CD4-positive, alpha-beta T cell treated with Interferon alpha-2 for 1 hour (primary cell): ENCODE results near the gene IQCN.
A peak's percentile ranks its signal among the peaks of the same experiment; 100 is the strongest.

Source experiments
- DNase-seq, 2 donors: peaks; one replicate each; pipeline ENCODE4 v3.0.0-alpha.2; 2020 to 2022

IQCN gene

DNA sequence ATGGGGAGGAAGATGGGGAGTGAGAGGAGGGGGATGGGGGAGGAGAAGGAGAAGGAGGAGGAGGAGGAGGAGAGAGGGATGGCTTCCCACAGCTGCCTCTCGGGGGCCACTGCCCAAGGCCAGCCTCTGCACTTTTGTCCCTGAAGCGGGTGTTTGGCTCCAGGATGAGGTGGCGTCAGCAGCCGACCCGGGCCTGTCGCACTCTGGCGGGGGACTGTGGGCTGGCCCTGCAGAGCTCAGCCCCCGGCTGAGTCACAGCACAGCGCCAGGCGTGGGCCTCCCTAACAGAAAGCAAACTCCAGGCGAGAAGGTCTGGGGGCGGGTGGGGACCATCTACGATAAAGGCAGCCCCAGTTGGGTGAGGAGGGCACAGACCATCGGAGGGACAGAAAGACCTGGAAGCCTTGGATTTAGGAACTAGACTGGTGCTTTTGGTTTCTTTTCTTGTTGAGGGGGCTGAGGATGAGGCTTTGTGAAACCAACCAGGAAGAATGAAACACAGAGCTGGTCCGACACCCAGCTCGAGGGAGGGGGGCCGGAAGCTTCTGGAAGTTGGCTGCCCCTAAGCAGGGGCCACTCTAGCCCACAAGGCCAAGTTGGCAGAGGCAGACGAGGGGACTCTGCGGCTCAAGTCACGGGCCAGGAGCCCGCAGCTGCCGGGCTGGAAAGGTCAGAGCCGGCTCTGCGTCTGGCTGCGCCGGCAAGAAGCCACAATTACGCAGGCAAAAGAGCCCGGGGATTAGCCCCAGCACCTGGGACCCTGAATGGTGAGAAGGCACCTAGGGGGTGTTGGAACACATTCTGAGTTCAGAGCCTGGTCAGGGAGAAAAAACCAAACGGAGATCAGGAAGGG, 30.4 kb upstream of the IQCN start:
- peak; percentile 81 to 85 for DNase-seq

DNA sequence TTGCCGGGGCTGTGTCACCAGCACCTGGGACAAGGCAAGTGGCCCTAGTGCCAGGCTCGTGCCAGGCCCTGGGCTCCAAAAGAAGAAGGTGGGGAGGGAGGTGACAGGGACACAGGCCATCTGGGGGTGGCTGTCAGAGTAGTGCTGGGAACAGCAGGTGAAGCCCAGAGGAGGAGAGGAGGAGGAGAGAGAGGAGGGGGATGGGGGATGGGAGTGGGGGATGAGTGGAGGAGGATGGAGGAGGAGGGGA, 29.9 kb upstream of the IQCN start:
- no peak for DNase-seq

DNA sequence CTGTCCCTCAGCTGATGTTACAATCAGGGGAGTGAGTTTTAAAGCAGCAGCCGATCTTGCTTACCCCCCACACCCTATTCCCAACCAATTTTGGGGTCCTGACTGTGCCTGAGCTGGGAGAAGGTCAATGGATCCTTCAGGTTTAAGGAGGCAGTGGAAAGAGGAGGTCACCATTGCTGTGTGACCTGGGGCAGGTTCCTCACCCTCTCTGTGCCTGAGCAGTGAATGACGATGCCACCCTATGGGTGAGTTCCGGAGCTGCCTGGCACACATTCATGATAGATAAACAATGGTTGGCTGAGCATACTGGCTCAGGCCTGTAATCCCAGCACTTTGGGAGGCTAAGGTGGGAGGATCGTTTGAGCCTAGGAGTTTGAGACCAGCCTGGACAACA, 27.5 kb upstream of the IQCN start:
- DNase-seq: no peak

DNA sequence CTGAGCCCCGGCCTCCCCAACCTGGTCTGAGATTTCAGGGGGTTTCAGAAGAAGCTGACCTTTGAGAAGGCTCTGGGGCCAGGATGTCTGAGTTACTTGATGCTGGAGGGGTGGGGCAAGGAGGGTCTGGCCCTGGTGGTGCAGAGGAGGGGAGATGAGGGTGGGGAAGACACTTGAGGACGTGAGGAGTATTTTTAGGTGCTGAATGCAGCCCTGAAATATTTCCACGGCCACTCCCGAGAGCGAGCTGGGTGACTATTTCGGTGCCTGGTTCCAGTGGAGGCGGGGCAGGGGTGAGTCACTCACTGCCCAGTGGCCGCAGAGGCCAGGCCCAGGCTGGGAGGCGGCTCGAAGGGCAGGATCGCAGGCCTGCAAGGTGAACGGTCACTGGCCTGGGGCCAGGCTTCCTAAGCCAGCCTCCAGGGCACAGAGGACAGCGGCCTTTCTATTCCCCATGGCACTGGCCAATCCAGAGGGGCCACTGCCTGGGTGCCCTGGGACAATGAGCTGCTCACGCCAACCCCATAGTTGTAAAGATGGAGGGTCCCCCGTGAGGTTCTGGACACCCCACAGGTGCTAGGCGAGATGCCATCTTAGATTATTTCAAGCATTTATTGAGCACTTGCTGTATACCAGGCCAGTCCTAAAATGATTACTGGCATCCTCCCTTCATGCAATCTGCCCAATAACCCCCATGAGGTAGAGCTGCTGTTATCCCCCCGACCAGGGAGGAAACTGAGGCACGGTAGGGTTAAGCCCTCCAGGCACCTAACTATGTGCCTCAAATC, 26.9 kb upstream of the IQCN start:
- DNase-seq: no peak

DNA sequence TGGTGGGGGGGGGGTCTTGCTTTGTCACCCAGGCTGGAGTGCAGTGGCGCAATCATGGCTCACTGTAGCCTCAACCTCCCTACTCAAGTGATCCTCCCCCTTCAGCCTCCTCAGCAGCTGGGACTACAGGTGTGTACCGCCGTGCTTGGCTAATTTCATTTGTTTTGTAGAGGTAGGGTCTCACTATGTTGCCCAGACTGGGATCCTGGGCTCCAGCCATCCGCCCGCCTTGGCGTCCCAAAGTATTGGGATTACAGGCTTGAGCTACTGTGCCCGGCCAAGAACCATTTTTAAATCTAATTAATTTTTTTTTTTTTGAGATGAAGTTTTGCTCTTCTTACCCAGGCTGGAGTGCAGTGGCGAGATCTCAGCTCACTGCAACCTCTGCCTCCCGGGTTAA, 25.4 kb upstream of the IQCN start:
- no peak for DNase-seq

DNA sequence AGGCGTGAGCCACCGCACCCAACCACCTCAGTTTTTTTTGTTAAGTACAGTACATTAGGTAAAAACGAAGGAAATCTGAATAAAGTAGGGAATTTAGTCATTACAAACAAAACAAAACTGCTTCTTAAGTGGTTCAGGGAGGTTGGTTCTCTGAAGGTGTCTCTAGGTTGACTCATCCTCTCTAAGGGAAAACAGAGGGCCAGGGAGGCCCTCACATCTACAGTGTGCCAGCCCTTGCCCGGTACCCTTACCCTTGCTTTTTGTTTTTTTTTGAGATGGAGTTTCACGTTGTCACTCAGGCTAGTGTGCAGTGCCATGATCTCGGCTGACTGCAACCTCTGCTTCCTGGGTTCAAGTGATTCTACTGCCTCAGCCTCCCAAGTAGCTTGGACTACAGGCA, 24.3 kb upstream of the IQCN start:
- no peak for DNase-seq

DNA sequence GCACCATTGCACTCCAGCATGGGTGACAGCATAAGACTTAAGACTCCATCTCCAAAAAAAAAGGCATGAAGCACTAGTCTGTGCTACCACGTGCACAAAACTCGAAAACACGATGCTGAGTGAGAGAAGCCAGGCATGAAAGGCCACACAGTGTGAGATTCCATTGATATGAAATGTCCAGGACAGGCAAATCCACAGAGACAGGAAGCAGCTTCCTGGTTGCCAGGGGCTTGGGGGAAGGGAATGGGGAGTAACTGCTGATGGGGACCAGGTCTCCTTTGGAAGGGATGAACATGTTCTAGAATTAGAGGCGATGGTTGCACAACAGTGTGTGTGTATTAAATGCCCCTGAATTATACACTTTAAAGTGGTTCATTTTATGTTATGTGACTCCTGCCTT, 23.1 kb upstream of the IQCN start:
- DNase-seq: no peak

DNA sequence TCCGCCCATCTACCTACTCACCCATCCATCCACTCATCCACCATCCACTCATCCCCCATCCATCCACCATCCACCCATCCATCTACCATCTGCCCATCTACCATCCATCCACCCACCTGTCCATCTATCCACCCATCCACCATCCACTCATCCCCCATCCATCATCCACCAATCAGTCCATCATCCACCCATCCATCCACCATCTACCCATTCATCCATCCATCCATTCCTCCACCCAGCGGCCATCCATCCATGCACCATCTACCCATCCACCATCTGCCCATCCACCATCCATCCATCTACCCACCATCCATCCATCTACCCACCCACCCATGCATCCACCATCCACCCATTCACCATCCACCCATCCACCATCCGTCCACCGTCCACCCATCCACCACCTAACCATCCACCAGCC, 20.8 kb upstream of the IQCN start:
- DNase-seq: no peak

DNA sequence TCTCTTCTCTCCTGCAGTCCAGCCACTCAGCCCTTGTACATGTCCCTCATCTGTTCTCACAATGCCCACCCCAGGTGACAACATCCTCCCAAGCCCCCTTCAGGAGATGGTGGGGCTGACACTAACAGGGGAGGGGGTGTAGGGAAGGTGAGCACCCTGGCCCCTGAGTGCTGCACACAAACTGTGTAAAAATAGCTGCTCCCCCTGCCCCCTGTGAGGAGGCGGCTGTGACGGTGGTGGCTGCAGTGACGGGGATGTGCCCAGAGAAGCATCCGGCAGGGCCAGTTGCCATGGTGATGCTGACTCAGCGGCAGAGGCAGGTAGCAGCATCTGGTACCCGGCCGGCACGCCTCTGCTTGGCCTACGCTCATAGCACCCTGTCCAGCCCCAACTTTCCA, 20.2 kb upstream of the IQCN start:
- DNase-seq: peak; percentile 92 to 94

DNA sequence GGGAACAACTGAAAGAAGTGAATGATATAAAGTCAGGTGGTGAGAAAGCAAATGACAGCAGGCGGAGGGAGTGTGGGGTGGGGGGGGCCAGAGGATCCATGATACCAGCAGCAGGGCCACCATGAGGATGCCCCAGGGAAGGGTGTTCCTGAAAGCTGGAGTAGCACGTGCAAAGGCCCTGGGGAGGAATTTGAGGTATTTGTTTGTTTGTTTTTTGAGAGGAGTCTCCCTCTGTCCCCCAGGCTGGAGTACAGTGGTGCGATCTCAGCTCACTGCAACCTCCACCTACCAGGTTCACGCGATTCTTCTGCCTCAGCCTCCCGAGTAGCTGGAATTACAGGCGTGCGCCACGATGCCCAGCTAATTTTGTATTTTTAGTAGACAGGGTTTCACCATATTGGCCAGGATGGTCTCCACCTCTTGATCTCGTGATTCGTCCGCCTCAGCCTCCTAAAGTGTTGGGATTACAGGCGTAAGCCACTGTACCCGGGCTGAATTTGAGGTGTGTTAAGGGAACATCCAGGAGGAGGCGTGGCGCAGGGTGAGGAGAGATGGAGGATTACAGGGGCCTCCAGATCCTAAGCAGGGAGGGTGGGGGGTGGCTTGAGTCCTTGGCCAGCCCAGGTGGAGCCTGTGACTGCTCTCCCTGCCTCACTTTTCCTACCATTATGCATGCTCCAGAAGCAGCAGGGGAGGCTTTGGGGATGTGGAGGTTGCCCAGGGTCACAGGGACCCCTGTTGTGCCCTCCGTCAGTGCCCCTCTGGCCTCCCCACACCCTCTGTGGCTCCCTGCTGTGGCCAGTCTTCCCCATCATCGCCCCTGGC, 19.6 kb upstream of the IQCN start:
- no peak for DNase-seq

DNA sequence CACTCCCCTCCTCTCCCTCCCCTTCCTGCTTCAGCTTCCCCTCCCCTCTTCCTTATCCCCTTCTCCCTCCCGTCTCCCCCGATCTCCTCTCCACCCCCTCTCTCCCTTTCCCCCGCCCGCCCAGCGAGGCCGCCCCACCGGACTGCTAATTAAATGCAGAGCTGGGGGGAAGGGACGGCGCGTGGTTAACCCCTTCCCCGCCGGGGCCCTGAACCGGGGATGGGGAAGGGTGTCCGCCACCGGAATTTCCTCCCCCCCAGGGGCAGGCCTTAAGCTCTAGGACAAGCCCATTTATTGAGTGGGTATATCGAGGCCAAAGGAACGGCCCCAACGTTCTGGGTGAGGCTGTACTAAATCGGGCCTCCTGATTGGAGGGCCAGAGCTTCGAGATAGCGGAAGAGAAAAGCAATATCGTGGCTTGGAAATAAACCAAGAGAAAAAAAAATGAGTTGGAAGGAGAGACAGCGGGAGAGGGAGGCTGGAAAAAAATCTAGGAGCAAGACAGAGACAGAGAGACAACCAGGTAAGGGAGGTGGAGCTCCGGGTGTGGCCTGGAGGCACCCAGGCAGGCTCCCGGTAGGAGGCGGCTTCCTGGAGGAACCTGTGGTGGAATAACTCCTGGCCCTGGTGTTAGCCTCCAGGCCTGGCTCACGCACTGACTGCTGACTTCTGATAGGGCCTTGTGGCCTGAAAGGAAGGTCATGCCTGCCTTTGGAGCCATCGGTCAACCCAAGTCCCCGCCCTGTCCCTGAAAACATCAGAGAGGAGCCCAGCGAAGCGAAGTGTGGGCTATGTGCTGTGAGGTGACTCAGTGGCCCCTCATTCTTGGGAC, 18.8 kb upstream of the IQCN start:
- DNase-seq: peak; percentile 40 to 61

DNA sequence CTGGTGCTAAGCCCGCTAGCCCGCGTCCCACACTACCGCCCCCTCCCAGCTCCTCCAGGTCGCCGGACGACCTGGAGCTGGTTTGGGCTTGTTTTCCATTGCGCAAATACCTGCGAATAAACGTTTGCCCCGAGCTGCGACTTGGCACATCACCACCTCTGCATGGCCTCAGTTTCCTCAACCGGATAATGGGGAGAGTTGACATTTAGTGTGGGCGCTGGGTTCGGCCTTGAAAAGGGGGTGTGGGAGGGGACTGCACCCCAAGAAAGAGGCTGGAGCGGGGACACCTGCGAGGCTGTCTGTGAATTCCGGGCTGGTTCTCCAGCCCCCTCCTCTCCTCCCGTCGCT, 18.2 kb upstream of the IQCN start:
- peak in 1 of 2 donors; percentile 42 for DNase-seq

DNA sequence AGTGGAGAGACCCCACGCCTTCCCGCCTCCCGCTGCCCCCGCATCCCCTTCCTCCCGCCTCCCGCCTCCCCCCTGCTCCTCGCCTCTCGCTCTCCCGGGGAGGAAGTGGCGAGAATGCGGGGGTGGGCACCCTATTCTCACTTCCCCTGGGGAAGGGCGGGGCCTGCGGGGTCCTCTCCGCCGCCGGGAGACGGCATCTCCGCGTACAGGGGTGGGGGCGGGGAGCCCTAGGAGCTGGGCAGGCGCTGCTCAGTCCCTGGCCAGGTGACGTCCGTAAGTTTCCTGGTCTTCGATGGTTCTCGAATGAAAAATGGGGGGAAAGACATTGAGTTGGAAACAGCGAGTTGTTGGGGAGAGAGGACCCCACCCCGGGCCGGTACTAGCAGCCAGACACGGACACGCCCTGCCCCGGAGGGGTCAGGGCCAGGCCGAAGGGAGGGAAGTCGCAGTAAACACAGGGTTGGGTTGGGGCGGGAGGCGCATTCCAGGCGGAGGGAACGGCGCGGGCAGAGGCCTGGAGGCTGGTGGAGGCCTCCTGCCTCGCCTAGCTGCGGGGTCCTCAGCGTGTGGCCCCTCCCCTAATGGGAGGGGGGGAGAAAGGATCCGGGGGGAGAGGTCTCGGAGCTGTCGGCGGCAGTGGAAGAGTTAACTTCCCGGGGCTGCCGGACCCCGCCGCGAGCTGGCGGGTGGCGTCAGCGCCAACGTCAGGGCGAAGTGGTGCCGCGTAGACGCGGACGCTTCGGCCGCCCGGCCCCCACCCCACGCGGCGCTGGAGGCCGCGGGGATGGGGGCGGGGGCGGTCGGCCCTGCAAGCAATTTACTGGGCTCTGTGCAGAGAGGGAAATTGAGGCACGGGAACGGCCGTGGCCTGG, 17.6 kb upstream of the IQCN start:
- peak; percentile 85 to 87 for DNase-seq

DNA sequence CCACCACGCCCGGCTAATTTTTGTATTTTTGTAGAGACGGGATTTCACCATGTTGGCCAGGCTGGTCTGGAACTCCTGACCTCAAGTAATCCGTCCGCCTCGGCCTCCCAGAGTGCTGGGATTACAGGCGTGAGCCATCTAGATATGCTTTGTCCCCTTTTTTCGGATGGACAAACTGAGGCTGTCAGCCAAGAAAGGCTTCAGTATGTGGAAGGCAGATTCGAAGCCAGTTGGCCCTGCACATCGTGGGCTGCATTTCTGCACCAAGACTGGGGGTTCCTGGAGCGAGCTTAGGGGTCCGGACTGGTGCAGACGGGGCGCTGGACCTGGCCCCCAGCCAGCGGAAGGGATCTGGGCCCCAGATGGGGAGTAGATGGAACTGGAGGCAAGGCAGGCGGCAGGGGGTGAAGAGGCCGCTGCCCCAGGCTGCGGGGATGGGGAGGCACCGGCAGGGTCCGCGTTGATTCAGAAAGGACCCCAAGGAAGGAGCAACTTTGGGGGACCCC, 16.8 kb upstream of the IQCN start:
- peak; percentile 13 to 43 for DNase-seq

DNA sequence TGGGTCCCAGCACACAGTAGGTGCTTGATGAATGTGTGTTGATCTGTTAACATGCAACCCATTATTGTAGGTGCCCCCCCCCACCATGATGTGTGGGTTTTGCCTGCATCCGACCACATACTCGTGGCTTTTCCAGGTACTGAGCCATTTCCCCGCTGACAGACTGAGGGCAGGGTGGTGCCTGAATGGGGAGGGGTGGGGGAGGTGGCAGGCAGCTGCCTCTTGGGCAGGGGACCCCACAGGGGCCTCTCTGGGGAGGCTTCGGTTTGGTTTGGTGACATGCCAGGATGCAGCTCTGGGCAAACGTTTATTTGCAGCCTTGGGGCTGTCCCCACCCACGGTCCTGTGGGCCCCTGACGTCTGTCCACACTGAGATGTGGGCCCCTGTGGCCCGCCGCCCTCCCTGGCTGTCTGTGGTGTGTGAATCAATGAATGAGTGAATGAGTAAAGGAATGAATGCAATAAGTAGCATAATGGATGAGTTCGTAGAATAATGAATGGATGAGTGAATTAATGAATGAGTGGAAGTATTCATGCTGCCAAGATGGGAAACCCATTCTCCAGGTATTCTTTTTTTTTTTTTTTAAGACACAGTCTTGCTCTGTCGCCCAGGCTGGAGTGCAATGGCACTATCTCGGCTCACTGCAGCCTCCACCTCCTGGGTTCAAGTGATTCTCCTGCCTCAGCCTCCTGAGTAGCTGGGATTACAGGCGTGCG, 16.2 kb upstream of the IQCN start:
- DNase-seq: peak; percentile 92 to 95

DNA sequence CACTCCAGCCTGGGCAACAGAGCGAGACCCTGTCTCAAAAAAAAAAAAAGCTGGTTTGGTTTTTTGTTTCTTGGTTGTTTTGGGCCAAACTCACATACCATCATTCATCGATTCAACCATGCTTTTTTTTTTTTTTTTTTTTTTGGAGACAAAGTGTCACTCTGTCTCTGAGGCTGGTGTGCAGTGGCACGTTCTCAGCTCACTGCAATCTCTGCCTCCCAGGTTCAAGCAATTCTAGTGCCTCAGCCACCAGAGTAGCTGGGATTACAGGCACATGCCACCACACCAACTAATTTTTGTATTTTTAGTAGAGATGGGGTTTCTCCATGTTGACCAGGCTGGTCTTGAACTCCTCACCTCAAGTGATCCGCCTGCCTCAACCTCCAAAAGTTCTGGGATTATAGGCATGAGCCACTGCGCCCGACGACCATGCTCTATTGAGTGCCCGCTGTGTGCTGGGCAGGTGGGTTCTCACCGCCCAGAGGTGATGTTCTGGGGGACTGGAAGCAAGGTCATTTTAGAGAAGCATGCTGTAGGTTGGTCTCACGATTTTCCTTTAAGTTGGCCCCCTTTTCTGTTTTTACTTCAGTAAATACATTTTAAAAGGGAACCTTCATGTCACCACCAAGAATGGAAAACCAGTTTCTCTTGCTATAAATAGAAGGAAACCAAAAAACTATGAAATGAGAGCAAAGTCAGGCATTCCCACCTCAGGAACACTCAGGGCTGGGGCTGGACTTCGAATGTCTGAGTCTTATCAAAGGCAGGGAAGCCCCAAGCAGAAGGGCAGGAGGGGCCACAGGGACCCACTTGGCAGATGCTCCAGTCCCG, 15.4 kb upstream of the IQCN start:
- peak in 1 of 2 donors; percentile 15 for DNase-seq

DNA sequence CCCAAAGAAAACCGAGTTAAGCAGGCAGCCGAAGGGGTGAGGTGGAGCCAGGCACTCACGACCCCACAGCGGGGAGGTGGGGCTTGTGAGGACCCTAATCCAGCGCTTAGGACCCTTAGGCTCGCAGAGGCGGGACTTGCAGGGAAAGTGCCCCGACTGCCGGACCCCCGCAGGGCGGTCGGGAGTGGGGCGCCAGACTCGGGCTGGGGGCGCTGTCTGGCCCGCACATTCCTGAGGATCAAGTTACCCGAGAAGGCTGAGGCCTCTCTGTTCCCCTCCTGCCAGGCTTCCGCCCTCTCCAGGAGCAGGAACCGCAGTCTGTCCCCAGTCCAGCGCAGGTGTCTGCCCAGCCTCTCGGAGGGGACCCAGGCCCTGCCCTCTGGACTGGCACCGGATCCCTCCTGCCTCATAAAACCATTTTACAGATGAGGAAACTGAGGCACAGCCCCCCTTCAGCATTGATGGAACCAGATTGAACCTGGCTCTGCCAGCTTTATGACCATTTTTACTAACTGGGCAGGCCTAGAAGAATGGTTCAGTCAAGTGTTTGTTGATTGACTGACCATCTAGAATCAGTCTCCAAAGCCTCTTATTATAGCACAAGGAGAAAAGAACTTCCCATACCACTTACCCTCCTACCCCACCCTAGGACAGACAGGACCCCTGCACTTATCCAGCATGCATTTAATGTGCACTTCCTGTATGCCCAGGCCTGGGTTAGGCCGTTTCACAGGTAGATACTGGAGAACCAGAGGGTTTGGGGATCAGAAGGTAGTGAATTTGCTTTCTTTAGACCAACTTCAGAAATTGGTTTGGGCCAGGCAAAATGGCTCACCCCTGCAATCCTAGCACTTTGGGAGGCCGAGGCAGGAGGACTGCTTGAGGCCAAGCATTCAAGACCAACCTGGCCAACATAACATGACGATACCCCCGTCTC, 13.9 kb upstream of the IQCN start:
- no peak for DNase-seq

DNA sequence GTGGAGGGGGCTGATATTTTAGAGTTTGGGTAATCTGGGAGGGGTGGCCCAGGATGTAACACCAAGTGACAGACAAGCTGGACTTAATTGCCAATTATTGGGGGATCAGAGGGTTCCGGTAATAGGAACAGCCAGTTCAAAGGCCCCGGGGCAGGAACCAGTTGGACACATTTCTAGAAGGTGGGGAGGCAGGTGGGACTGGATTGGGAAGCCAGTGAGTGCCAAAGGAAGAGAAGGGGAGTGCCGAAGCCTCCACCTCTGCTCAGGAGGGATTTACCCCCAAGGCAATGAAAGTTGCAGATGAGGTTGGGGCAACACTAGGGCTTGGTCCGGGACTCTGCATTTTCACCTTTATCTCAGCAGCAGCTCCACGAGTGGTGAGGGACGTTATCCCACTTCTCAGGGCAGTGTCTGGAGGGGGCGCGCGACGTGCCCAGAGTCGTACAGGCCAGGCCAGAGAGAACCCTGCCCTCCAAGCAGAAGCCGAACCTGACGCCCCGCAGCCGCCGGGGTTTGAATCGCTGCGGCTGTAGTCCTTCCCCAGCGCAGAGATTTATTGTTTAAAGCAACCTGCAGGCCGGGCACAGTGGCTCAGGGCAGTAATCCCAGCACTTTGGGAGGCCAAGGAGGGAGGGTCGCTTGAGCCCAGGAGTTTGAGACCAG, 12.9 kb upstream of the IQCN start:
- DNase-seq: no peak
